A549 (cell line): ENCODE data around the gene RAE1.

Experiments used
- BHLHE40 ChIP-seq: IDR thresholded peaks from 2 replicates; pipeline ENCODE4 v1.6.1; 2012; ENCODE audit warnings: low read depth, low read length, inconsistent platforms
- CEBPB ChIP-seq, 2 experiments: fragments of >200 bp in 1 of 2; sonication (Bioruptor Twin) in 1 of 2; formaldehyde crosslinking in 1 of 2; IDR thresholded peaks; 2 replicates each; pipeline ENCODE4 v1.6.1; 2012 to 2016
- CTCF ChIP-seq: fragments of >200 bp; sonication (Bioruptor Twin); formaldehyde crosslinking; IDR thresholded peaks from 3 replicates; pipeline ENCODE4 v1.5.1; 2016
- E2F6 ChIP-seq: IDR thresholded peaks from 2 replicates; pipeline ENCODE4 v1.6.1; 2012; ENCODE audit warnings: low read depth, borderline replicate concordance
- EP300 ChIP-seq, 2 experiments: fragments of >200 bp; sonication (Bioruptor Twin); formaldehyde crosslinking; IDR thresholded peaks; 2 replicates in 1 of 2; 3 replicates in 1 of 2; pipeline ENCODE4 v1.6.1; 2016 to 2017
- ESRRA ChIP-seq: fragments of 150-350 bp; IDR thresholded peaks from 2 replicates; pipeline ENCODE4 v1.6.1; 2014; ENCODE audit warnings: mild to moderate bottlenecking, low read length, borderline replicate concordance
- HDAC2 ChIP-seq: fragments of 200-600 bp; sonication (generic); IDR thresholded peaks from 2 replicates; pipeline ENCODE4 v1.6.1; 2016
- HMGXB4 ChIP-seq: fragments of 250-450 bp; sonication (Bioruptor Pico); IDR thresholded peaks from 2 replicates; pipeline ENCODE4 v1.5.0; 2021; ENCODE audit warnings: mild to moderate bottlenecking, moderate library complexity, borderline replicate concordance
- NR3C1 ChIP-seq: fragments of >200 bp; sonication (Bioruptor Twin); formaldehyde crosslinking; IDR thresholded peaks from 3 replicates; pipeline ENCODE4 v1.6.1; 2017
- PBX3 ChIP-seq: IDR thresholded peaks from 2 replicates; pipeline ENCODE4 v1.6.1; 2012
- POLR2A ChIP-seq: IDR thresholded peaks from 2 replicates; pipeline ENCODE4 v1.6.1; 2012; ENCODE audit warnings: mild to moderate bottlenecking, low read length
- POLR2AphosphoS2 ChIP-seq: conservative IDR thresholded peaks from 2 replicates; pipeline ENCODE4 v1.6.1; 2012; ENCODE audit warnings: low read length, improper control_type of control experiment, inconsistent platforms
- RARB ChIP-seq: fragments of 250-450 bp; sonication (Bioruptor Pico); IDR thresholded peaks from 2 replicates; pipeline ENCODE4 v1.8.0; 2021; ENCODE audit warnings: mild to moderate bottlenecking, moderate library complexity
- SMC3 ChIP-seq: fragments of >200 bp; sonication (Bioruptor Twin); formaldehyde crosslinking; IDR thresholded peaks from 3 replicates; pipeline ENCODE4 v1.6.1; 2018; ENCODE audit warnings: inconsistent platforms

GRCh38 chr20:57383447-57384347, 32.6 kb downstream of the RAE1 start:
- TF ChIP-seq E2F6 (no peak), SMC3 (no peak), CTCF (no peak), EP300 (IDR thresholded peaks at IDR 0.05) (no peak), POLR2A (no peak), POLR2AphosphoS2 (no peak), ESRRA (no peak), RARB (CRISPR knock-in tag) (no peak), NR3C1 (no peak), HDAC2 (no peak), CEBPB (IDR thresholded peaks at IDR 0.05) (no peak), PBX3 (no peak), BHLHE40 (no peak), HMGXB4 (CRISPR knock-in tag) (no peak)
